HG02938 (cell line): ENCODE measurements around the gene AIFM1.

Experiments used
- ATAC-seq: cut with Tn5 transposase; IDR thresholded peaks from one replicate; pipeline ENCODE4 v1.9.1; 2021; ENCODE audit warnings: mild to moderate bottlenecking, moderate library complexity; ENCODE audit not compliant: unreplicated experiment

AIFM1 gene

DNA sequence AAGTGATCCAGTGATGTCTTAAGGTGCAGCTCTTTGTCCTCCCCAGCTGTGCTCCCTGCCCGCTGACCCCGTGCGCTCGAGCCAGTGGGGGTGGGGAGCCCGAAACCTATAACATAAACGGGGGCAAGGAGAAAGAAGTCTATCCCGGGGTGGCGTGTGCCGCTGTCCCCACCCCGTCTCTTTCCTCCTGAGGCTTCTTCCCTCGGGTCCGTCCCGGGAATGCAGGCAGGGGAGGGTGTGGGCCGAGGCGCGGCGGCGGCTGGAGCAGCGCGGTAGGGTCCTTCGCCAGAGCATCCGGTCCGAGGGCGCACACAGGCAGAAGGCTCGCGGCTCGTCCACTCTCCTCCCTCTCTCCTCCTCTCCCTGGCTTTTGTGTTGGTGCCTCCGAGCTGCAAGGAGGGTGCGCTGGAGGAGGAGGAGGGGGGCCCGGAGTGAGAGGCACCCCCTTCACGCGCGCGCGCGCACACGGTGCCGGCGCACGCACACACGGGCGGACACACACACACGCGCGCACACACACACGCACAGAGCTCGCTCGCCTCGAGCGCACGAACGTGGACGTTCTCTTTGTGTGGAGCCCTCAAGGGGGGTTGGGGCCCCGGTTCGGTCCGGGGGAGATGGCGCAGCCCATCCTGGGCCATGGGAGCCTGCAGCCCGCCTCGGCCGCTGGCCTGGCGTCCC is 5.9 kb upstream of the AIFM1 start, which contains the start of gene RAB33A:
RAB33A (plus strand) TSS at position 517 of the 681 bp plus-strand sequence; CDS start at position 618, 101 bp downstream.
- peak; percentile 7 for ATAC-seq

DNA sequence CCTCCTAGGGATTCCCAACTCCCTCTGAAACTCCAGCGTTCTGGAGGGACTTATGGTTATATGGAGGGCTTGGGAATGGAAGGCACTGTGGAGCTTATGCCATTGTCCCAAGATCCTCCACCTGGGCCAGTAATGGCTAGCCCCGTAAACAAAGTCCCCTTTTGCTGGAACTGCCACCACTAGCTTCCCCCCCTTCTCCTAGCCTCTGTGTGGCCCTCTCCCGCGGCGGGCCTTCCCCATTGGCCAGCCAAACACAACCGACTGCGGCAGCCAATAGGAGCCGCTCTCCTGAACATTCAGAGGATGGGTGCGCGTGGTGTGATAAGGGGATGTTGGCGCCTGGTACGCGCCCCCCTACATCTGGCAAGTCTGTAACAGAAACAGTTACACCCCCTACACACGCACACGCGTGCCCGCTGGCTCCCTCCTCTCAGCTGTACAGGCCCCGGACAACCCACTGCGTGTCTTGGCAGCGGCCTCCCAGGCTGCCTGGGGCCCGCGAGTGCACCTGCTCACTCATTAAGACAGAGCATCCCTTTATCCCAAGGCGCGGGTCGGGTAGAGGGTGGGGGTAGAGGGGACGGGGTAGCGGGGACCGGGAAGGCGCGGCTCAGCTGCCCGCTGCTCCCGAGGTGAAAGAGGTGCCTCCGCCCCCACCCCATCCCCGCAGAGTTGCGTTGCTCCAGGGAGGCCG is 5.3 kb upstream of the AIFM1 start:
- peak; percentile 70 for ATAC-seq

DNA sequence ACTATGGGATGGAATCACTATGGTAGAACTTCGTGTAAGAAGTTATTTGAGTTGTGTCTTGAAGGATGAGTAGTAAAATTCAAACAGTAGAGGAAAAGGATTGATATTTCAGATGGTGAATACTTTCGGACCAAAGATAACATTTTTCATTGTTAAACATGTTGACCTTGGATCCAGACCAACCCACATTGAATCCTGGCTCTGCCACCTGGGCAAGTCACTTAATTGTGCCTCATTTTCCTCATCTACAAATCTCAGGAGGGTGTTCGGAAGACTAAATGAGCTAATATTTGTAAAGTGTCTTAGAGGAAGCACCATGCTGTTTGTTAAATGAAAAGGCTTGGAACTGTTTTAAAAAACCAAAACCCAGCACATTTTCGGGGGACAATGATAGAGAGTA is 1.4 kb upstream of the AIFM1 start:
- ATAC-seq: no peak

DNA sequence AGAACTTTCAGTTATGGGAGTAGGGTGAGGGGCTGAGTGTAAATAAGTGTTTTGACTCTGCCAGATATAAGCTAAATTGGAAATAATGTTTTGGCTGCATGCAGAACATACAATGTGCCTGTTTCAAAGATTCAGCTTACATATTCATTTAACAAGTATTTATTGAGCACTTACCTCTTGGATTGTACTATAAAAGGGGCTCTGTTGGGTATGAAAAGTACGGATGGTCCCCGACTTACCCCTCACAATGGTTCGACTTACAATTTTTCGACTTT is 799 bp upstream of the AIFM1 start:
- no peak for ATAC-seq

DNA sequence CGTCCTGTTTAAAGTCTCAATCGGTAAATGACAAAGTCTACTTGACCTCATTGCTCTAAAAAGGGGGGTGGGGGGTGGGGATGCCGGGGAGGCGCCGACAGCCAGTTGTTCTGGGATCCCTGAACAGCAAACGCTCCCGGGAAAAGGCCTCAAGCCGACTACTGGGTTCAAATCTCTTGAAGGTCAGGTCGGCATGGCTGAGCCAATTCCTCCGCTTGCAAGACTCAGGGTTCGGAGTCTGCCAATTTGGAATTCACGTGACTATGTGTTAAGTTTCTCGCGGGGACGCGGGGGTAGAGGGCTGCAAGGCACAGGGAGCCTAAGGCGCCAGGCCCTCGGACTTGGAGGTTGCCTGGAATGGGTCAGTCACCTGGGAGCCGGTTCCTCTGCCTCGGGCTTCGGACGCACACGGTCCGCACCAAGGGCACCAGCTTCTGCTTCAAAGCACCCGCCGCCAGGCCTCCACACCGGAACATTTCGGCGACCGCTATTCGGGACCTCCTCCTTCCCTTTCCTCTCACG is 399 bp downstream of the AIFM1 start:
- no peak for ATAC-seq

DNA sequence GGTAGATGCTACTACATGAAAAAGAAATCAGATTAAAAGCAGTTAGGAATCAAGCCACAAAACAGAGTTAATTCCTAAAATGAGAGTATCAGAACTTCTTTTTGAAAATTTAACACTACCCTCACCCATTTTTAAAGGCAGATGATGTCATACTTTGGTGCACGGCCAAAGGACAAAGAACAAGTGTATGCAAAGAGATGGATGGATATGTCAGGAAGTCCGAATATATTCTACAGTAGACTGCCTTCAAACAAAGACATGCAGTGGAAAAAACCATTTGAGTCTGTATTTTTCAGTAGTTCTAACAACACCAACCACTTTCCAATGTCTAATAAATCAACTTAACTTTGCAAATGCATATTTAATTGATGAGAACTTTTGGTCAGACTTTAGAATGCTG is 2.2 kb downstream of the AIFM1 start:
- ATAC-seq: no peak

DNA sequence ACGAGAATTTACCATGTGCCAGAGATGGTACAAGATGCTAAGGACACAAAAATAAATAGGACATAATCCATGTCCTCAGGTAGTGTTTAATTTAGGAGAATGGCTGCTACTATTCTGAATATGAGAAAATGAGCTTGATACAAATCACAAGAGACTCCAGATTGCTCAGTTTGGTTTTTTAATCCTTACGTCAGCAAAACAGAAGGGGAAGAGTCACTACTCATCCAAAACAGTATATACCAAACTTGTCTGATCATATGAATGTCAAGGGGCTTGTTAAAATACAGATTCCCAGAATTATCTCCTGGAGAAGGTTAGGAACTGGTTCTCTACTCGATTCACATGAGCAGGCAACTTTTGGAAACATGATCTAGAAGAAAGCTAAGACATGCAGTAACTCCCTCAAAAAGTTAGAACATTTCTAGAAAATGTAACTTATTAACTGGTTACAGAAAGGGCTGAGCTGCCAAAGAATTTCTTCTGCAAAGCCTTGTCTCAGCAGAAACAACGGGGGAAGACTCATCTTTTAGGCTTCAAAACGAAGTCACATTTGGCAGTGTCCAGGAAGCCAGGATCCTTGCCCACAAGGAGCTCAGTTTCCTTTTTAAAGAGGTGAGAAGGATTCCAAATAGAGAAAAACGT is 3.4 kb downstream of the AIFM1 start:
- no peak for ATAC-seq

DNA sequence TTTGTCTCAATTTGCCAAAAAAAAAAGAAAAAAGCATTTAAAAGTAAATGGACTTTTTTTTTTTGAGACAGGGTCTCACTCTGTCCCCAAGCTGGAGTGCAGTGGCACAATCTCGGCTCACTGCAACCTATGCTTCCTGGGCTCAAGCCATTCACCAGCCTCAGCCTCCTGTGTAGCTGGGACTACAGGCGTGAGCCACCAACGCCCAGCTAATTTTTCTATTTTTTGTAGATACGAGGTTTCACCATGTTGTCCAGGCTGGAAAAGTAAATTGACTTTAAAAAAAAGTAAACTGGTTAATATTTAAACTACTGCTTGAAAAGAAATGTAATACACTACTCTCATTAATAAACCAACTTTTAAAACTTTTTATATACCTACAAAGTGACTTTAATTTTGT is 5.9 kb downstream of the AIFM1 start:
- ATAC-seq: no peak

DNA sequence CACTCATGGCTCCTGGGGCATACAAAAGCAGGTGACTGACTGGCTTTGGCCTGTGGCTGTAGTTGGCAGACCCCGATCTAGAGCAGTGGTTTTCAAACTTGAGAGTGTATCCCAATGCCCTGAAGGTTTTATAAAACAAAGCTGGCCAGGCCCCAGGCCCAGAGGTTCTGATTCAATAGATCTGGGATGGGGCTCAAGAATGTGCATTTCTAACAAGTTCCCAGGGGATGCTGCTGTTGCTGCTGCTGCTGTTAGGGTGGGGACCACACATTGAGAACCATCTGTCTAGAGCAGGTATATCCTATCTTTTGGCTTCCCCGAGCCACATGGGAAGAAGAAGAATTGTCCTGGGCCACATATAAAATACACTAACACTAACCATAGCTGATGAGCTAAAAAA is 7.3 kb downstream of the AIFM1 start:
- ATAC-seq: no peak

DNA sequence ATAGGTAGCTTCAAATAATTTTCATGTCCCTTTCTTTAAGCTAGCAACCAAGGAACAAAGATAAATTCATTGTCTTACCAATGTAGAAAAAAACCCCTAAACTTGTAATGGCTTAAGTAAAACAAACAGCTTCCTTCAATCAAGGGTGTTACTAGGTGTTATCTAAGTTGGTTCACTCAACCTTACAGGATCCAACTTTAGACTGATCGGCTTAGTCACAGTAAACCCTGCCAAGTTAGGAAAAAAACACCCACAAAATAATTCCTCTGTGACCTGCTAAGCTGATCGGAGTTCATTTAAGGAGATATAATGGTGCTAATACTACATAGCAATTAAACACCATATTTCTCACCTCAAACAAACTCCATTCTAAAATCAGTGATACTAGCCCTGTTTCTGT is 10.1 kb downstream of the AIFM1 start:
- ATAC-seq: no peak

DNA sequence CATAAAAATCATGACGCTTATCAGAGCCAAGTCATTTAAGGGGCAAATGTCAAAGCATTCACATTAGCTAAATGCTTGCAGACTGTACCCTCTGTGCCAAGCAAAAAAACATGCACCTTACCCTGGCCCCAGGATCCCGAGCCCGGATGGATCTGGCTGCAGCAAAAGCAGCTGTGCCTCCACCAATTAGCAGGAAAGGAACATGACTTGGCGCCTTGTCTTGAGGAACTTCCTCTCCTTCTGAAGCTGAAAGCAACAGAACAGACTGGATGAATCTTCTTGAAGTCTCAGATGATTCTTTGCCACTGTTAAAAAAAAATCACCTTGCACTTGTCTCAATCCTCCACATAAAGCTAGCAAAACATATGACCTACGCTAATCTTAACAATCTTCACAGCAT is 18.0 kb downstream of the AIFM1 start:
- ATAC-seq: no peak

DNA sequence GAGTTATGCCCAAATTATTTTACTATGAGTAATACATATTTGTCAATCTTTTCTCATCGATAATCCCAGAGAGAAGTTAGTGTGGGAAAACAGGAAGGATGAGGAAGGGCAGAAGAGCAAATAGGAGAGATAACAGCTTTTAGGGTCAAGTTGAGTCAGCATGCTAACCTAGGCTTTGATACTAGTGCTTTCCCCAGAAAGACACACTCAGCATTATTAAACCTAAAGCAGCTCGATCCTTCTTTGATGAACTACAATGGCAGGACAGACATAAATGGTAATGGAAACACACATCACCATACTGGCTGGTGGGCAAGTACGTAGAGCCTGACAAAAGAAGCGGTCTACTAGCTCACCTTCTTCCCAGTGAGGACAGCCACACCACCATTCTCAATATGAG is 20.5 kb downstream of the AIFM1 start:
- no peak for ATAC-seq

DNA sequence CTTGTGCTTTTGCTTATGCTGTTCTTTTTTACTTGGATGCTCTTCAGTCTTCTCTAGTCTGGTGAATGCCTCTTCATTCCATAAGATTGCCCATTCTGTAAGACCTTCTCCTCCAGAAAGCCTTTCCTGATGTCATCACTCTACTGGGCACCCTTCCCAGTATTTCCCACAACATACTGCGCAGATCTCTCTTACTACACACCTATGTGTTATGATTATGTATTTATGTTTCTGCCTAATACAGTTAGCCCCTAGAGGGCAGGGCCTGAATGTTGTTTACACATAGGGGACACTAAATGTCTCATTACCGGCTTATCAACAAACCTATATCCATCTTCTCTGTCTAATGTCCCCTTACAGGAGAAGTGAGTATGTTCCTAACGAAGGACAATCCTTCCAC is 21.1 kb downstream of the AIFM1 start:
- ATAC-seq: no peak

DNA sequence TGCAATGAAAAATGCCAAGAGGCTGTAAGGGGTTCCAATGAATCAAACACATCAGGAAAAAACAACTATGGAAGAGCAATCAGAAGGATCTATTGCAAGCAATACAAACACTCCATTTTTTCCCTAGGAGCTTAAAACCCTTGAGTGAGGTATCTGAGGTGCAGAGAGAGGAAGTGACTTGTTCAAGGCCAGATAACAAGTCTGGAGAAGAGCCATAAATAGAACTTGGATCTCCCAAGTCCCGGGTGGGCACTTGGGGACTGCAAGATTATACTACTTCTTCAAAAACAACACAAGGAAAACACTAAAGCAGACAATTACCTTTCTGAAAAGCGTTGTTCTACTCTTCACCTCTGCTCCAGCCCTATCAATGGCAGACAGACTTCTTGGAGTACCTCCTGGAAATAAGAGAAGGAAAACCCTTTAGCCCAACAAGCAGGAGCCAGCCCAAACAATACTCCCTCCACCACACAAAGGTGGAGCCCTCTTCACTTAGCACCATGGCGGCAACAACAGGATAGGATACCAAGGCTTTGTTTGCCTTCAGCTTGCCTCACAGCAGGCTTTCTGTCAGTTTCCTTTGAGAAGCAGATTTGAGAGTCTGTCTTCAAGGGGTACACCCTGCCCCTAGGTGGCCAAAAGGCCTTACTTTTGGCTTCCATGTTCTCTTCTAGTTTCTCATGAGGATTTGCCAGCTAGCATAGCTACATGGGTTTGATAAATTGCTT is 26.0 kb downstream of the AIFM1 start:
- no peak for ATAC-seq

DNA sequence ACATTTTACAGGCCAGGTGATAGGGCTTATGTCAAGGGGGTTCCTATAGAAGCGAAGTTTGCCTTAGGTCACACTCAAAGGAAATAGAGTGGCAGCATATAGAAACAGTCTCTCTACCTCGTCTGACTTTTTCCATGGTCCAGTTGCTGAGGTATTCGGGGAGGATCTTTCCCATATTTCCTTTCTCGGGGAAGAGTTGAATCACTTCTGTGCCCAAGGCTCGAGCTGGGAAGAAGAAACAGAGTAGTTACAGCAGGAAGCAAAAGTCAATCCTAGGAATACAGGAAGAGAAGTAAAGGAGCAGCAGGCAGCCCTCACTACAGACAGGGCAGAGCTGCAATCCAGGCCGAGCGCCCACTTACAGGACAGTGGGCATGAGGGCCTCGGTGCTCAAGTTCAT is 28.7 kb downstream of the AIFM1 start:
- no peak for ATAC-seq

DNA sequence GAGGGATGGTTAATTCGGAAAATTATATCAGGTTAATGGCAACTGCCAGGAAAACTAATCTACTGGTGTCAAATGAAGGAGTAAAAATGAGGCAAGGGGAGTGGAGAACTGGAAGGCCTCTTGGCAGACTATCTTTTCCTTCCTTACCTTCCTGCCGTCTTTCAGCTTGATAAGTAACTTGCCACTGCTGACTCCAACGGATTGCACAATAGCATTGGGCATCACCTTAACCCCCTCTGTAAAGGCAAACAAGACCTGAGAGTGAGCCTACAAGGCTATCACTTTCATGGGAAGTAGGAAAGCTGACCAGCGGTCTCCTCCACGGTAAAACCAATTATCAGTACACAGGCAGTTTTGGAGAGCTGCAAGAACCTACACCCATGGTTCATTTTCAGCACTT is 29.1 kb downstream of the AIFM1 start:
- ATAC-seq: no peak

DNA sequence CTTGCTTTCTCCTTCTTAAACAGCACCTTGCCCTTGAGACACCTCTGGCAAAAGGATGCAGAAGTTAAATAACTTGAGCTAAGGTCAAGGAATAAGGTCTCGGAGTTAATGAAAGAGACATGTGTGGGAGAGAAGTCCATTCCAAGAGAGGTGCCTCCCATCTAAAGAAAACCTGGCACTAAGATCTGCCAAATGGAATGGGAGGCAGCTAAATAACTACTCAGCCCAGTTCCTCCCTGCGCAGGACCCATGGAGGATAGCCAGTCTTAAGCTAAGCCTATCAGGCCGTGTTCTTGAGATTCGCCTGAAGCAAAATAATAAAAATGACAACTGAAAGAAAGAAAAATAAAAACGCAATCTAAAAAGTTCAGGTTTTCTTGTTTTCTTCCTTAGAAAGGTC is 34.7 kb downstream of the AIFM1 start:
- ATAC-seq: no peak

DNA sequence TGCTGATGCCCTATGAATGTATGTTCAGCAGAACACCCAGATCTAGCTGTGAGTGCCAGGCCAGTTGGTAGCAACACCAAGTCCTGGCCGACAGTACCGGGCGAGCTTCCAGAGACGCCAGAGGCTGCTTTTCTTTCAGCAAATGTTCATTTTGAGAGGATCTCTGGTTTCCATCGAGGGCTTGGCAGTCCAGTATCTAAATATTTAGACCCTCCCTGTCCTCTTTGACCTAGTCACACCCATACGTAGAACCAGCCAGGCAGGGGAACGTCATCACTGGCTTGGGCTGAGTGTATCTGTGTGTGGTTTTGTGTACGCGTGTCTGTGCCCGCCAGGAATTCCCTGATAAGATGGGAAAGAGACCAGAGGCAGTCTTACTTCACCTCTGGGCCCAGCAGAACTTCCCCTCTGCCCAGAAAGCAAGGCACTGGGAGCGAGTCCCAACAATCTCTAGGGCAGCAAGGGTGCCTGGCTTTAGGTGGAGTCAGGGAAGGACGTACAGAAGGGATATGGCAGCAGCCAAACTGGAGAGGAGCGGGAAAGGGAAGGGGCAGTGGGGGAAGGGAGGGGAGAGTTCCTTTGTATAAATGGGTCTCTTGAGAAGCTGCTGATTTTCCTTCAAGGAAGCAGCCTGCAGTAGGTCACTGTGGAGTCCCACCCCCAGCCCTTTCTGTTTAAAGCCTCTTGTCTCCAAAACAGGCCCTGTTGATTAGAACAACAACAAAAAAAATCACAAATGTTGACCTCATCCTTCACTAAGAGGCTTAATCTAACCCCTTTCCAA is 40.4 kb downstream of the AIFM1 start:
- ATAC-seq: no peak

DNA sequence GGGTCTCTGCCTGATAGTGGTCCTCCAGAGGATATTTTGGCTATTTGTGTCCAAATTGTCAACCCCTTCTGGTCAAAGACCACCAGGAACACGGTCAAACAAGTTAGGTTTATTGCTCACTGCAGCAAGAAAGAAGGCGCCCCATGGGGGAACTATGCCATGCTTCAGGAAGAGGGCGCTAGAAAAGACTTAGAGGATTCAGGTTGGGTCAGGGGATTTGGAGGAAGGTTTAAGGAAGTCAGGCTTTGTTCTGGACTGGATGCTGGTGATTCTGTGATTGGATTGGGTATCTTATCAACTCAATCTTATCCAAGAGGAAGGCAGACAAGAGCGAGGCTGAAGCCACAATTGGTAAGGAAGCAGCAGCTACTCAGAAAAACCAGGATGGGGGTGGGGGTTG is 41.1 kb downstream of the AIFM1 start:
- no peak for ATAC-seq

DNA sequence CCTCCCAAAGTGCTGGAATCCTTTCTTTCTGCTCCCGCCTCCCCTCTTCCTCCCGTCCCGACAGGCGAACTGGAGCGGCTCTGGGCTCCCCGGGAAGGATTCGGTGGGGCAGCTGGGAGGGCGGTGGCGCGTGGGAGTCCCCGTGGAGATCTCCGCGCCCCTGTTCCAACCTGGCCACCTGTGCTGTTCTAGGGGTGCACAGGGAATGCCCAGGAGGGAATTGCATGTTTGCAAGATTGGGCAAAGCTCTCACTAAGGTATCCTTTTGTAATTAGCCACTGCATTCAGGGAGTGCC is 44.2 kb downstream of the AIFM1 start:
- ATAC-seq: no peak
